Activated CD4-positive, CD25-positive, alpha-beta regulatory T cell treated with anti-CD3 and anti-CD28 coated beads, Interleukin-2, amount 50 U/mL, for 24 hours (primary cell): ENCODE measurements around the gene TMEM141.
"Not testable (repeated sequence)": the region's sequence is repeated elsewhere in the genome, so short reads cannot be mapped to it uniquely, and the experiment has no call there.

Experiments used
- ATAC-seq, 2 donors: fragments of 150-1000 bp; cut with Tn5 transposase; one replicate each; pipeline ENCODE4 v1.10.0; 2021; ENCODE audit warnings: mild to moderate bottlenecking in 1 of 2, moderate library complexity in 1 of 2

TMEM141 gene

GRCh38 chr9:136794281-136794999 is 3.3 kb downstream of the TMEM141 start:
- ATAC-seq: no peak

- no peak for ATAC-seq
Observed at GRCh38 chr9:136795000-136795348, 3.8 kb downstream of the TMEM141 start.

DNA sequence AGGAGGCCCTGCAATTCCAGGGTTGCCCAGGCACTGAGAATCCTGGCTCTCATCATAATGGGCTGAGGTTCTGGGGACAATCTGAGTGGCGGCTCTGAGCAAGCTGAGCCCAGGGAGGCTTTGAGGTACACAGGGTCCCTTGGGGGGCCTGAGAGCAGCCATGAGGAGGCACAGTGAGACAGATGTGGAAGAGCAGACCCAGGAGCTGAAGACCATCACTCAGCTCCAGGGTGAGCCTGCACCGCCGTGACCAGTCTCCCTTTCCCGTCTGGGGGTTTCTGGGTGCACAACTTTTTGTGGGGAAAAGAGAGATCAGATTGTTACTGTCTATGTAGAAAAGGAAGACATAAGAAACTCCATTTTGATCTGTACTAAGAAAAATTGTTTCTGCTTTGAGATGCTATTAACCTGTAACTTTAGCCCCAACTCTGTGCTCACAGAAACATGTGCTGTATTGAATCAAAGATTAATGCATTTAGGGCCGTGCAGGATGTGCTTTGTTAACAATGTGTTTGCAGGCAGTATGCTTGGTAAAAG is 5.2 kb downstream of the TMEM141 start, which contains the start of gene CCDC183:
TSS of gene CCDC183 (plus strand) at position 101 of the 537 bp plus-strand sequence. CDS start at position 161, 60 bp downstream.
- ATAC-seq: no peak

GRCh38 chr9:136796775-136797347 is 5.7 kb downstream of the TMEM141 start:
- not testable (repeated sequence) for ATAC-seq

DNA sequence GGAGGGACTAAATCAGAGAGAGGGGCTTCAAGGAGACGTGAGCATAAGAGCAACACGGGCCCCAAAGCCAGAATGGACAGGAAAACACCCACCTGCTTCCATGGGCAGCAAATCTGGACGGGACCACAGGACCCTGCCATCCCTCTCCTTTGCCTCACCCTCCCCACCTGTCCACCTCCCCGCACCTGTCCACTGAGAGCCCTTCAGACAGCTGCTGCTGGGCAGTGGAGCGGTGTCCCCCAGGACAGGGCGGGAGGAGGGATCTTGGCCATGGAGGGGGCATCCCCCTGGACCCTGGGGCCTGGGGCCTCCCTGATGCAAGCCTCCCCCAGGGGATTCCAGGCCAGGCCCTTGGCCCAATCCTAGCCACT is 7.5 kb downstream of the TMEM141 start:
- ATAC-seq: no peak

DNA sequence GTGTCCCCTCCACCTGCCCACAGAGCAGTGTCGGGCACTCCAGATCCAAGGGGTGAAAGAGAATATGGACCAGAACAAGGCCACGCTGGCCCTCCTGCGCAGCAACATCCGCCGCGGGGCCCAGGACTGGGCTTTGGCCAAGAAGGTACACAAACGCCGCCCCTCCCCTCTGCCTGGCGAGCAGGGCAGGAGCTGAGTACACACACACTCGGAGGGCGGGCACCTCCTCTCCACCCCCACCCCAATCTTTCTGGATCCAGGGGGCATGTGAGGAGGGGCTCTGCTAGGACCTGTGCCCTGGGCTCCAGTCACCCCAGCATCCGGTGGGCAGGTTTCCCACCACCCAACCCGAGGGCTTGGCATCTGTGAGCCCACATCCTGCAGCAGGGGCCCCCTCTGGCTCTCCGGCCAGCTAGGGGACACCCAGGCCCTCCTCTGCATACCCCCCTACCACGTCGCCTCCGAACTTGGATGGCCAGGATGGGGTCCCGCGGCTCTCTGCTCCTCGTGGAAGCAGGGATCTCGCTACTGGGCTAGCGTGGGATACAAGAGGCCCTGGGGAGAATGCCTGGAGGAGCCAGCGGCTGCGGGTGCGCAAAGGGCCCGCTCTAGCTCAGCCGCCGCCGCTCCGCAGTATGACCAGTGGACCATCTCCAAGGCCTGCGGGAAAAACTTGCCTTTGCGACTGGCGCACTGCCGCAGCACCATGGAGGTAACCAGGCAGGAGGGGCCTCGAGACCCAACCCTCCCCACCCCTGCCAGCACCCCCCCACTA is 8.1 kb downstream of the TMEM141 start:
- ATAC-seq: no peak

DNA sequence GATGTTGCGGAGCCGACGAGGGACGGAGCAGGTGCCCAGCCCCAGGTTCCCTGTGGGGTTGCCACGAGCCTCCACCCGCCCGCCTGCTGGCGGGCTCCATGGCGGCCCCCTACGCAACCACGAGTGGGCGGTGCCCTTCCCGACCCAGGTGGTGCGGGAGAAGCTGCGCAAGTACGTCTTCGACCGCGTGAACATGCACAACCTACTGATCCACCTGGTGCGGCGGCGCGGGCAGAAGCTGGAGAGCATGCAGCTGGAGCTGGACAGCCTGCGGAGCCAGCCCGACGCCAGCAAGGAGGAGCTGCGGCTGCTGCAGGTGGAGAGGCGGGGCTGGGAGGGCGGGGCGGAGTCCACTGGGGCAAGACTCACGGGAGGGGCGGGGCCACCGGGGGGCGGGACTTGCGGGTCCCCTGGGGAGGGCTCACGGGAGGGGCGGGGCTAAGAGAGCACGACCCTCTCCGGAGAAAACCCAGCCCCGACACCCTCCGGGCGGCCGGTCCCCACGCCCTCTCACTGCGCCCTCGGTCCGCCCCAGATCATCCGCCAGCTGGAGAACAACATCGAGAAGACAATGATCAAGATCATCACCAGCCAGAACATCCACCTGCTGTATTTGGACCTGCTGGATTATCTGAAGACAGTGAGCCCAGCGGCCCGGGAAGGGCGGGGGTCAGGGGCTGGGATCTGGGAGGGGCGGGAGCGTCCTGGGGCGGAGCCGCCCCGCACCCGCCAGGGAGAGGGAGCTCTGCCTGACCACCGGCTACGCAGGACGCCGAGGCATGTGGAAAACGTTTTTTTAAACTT is 8.9 kb downstream of the TMEM141 start:
- peak; percentile 70 to 72 for ATAC-seq

DNA sequence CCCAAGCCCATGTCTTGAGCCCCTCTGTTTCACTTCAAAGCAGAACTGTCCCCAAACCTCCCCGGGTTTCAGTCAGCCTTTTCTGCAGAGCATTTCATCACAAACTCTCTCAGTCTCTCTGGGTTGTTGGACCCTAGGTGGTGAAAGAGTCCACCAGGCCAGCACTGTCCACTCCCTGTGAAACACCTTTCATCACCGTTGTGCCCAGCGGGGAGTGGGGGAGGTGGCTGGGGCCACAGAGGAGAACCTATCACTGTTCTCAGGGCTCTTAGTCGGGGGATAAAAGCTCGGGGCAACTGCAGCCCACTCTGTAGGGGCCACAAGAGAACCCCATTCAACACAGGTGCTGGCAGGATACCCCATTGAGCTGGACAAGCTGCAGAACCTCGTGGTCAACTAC is 11.2 kb downstream of the TMEM141 start:
- no peak for ATAC-seq

- ATAC-seq: not testable (repeated sequence)
Observed at GRCh38 chr9:136803009-136803550, 11.9 kb downstream of the TMEM141 start.

GRCh38 chr9:136803551-136804508 is 12.7 kb downstream of the TMEM141 start:
- ATAC-seq: no peak

- no peak for ATAC-seq
Observed at GRCh38 chr9:136804509-136805206, 13.5 kb downstream of the TMEM141 start.

DNA sequence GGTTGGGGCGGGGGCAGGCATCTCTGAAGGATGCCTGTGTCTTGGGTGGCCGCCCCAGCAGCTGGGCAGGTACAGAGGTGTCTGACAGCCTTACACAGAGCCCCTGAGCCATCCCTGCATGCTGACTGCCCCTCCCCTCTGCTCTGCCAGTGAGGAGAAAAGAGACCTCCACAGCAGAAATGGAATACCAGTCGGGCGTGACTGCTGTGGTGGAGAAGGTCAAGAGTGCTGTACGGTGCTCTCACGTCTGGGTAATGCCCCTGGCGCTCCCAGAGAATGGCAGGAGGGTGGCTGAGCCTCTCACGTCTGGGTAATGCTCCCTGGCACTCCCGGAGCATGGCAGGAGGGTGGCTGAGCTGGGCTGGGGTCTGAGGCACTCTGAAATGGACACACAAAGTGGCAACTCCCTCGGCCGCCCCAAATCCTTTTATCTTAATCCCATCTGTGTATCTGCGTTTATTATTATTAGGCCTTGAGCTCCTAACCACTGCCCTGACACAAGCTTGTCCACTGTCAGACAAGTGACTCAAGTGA is 14.1 kb downstream of the TMEM141 start:
- ATAC-seq: no peak

- ATAC-seq: no peak
Observed at GRCh38 chr9:136806067-136806466, 14.9 kb downstream of the TMEM141 start.

DNA sequence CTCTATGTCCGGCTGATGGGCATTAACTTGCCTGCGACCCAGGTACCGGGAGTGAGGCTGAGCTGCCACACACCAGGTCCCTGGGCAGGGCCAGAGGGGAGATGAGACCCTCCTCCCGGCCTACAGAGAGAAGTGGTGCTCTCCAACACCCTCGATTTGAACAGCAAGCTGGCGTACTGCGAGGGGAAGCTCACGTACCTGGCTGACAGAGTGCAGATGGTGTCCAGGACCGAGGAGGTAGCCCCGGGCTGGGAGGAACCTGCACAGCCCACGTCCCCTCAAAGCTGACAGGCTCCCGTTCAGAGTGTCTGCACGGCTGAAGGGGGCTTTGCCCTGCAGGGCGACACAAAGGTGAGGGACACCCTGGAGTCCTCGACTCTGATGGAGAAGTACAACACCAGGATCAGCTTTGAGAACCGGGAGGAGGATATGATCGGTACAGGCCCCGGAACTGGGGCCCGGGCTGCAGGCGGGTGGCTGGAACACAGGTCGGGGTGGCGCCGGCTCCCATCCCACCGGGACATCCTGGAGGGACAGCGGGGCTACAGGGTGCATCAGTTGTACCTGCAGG is 15.6 kb downstream of the TMEM141 start:
- no peak for ATAC-seq

- ATAC-seq: peak; percentile 88 to 90
Observed at GRCh38 chr9:136807281-136808074, 16.3 kb downstream of the TMEM141 start, which contains the start of gene RABL6. TSS of gene RABL6 (plus strand) at chr9:136807948. CDS start at chr9:136808197, 249 bp downstream.

GRCh38 chr9:136808075-136808805 is 17.1 kb downstream of the TMEM141 start:
- peak; percentile 39 to 43 for ATAC-seq

DNA sequence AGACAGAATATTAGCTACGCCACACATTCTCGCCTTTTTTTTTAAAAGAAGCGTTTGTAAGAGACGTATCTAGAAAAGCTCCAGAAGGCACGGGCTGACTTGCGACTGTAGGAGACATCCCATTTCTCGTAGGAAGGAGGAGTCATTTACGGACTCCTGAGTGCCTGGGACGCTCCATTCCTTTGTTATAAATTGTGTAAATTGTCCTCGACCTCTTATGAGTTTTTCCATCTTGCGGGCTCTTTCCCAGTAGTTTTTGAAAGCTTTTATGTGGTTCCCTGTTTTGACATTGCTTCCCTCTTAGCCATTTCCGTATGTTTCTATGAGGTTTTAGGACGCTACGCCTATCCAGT is 17.6 kb downstream of the TMEM141 start:
- ATAC-seq: no peak

DNA sequence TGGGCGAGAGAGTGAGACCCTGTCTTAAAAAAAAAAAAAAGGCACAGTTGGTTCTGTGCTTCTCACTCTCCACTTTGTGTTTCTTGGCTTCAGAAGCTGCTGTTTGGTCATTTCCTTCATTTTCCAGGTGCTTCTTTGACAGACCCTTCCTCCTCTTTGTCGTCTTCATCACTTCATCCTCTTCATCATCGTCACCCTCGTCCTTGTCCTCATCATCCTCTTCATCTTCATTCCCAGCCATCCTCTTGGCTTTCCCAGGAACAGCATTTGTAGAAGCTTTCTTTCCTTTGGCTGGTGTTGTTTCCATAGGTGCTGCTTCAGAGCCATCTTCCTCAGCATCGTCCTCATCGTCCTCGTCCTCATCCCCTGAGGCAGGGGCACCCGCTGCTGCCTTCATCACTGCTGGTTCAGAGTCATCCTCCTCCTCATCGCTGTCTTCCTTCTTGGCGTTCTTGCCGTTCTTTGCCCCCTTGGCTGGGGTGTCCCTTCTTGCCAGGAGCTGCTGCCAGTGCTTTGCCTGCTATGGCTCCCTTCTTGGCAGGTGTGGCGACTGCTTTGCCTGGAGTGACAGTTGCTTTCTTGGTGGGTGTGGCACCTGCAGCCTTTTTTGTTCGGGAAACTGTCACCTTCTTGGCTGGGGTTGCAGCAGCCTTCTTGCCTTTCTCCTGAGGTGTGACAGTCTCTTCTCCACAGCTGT is 23.7 kb downstream of the TMEM141 start:
- ATAC-seq: no peak
